Left cardiac atrium (tissue), 4 donors: ENCODE measurements around the gene KDM2A. TPM values are rescaled to one million over a fixed set of nuclear protein-coding genes. Genes with fewer than 3 reads are reported as not detected.

Source experiments
- ATAC-seq, 2 donors: fragments of 200-7000 bp; cut with Tn5 transposase; one replicate each; pipeline ENCODE4 v1.9.1; 2020; ENCODE audit warnings: mild to moderate bottlenecking in 2 of 2, moderate library complexity in 2 of 2
- DNase-seq: peaks from one replicate; pipeline ENCODE4 v3.0.0-alpha.2; 2020
- intact Hi-C, 2 donors: fragments of 100-400 bp; cut with DNase I; formaldehyde crosslinking; loops; one replicate each; pipeline versions ENCODE4 v1.14.1 to v1.15.1; 2022 to 2023
- total RNA-seq, 2 donors: library from RNA; stranded (reverse); fragmentation: NEBNext Ultra II Directional; extraction: Animal tissue kit (Norgen Biotek cat#: 25700); gene quantifications; one replicate each; pipeline ENCODE4 v1.2.1, GENCODE V29; 2021
- donor health status: DM: no; HTN: yes; CAD: no.
- donor health status: DM: no; HTN: yes; CAD: no; lungs with severe emphysema.
- donor health status: DM: yes; HTN: yes; CAD: no.
- donor health status: Dilated cardiomyopathy.

KDM2A gene
- total RNA-seq, 2 donors from 2014 or later = 38.2 to 46.7 TPM

GRCh38 chr11:67275606-67276409 is 156.7 kb downstream of the KDM2A start:
- no peak for ATAC-seq
- DNase-seq = peak; percentile 22
- intact Hi-C loops = no loop called here

GRCh38 chr11:67276781-67277230 is 157.7 kb downstream of the KDM2A start:
- ATAC-seq = peak; percentile 28 to 31
- DNase-seq = peak; percentile 68
- intact Hi-C loops = no loop called here

- DNase-seq (peak; percentile 94), ATAC-seq (peak; percentile 86 to 88)
- intact Hi-C loops = no loop called here
Observed at GRCh38 chr11:67277231-67277961, 158.3 kb downstream of the KDM2A start.

- intact Hi-C loops = no loop called here
- peak; percentile 21 for DNase-seq
Observed at GRCh38 chr11:67278135-67278938, 159.3 kb downstream of the KDM2A start.

GRCh38 chr11:67278939-67279588 is 160.0 kb downstream of the KDM2A start:
- intact Hi-C loops = no loop called here
- peak; percentile 9 for DNase-seq
- no peak for ATAC-seq

More at GRCh38 chr11:67278135-67278938, 159.3 kb downstream of the KDM2A start:
- no peak for ATAC-seq

- intact Hi-C loops = no loop called here
- DNase-seq (peak; percentile 20), ATAC-seq (no peak)
Observed at GRCh38 chr11:67279589-67280340, 160.7 kb downstream of the KDM2A start.

- no peak for ATAC-seq
- intact Hi-C loops = no loop called here
- peak; percentile 13 for DNase-seq
Observed at GRCh38 chr11:67280341-67280787, 161.3 kb downstream of the KDM2A start.

GRCh38 chr11:67280788-67281551 is 161.9 kb downstream of the KDM2A start:
- DNase-seq (peak; percentile 22), ATAC-seq (no peak)
- intact Hi-C loops = no loop called here

GRCh38 chr11:67281552-67282150 is 162.6 kb downstream of the KDM2A start:
- intact Hi-C loops = no loop called here
- no peak for ATAC-seq
- no peak for DNase-seq

- DNase-seq (peak; percentile 17), ATAC-seq (no peak)
- intact Hi-C loops = no loop called here
Observed at GRCh38 chr11:67282155-67282875, 163.3 kb downstream of the KDM2A start.

- ATAC-seq = no peak
- intact Hi-C loops = no loop called here
- peak; percentile 21 for DNase-seq
Observed at GRCh38 chr11:67282876-67283371, 163.9 kb downstream of the KDM2A start.

GRCh38 chr11:67283481-67283963 is 164.5 kb downstream of the KDM2A start:
- intact Hi-C loops = no loop called here
- DNase-seq = peak; percentile 34

GRCh38 chr11:67284811-67285540 is 165.9 kb downstream of the KDM2A start:
- intact Hi-C loops = no loop called here
- DNase-seq (peak; percentile 21), ATAC-seq (no peak)

More at GRCh38 chr11:67283481-67283963, 164.5 kb downstream of the KDM2A start:
- ATAC-seq = peak in 1 of 2 donors; percentile 13

- no peak for ATAC-seq
- peak; percentile 26 for DNase-seq
- intact Hi-C loops = no loop called here
Observed at GRCh38 chr11:67285541-67286498, 166.8 kb downstream of the KDM2A start.
